Measurements from ENCODE around the gene ABL1. TPM values are rescaled to one million over a fixed set of nuclear protein-coding genes. Genes with fewer than 3 reads are reported as not detected.

ABL1 gene
- total and polyA plus RNA-seq, 10 donors, result 9.7 to 76.7 (median 42.2) TPM

- H3K9me3 ChIP-seq, result no peaks in the 10 kb centered on the region
- no peak overlapping the region for H3K4me3 ChIP-seq
- TF ChIP-seq POLR2AphosphoS5 (IDR thresholded peaks at IDR 0.05), result no peak
- TF ChIP-seq, protein P1, sequence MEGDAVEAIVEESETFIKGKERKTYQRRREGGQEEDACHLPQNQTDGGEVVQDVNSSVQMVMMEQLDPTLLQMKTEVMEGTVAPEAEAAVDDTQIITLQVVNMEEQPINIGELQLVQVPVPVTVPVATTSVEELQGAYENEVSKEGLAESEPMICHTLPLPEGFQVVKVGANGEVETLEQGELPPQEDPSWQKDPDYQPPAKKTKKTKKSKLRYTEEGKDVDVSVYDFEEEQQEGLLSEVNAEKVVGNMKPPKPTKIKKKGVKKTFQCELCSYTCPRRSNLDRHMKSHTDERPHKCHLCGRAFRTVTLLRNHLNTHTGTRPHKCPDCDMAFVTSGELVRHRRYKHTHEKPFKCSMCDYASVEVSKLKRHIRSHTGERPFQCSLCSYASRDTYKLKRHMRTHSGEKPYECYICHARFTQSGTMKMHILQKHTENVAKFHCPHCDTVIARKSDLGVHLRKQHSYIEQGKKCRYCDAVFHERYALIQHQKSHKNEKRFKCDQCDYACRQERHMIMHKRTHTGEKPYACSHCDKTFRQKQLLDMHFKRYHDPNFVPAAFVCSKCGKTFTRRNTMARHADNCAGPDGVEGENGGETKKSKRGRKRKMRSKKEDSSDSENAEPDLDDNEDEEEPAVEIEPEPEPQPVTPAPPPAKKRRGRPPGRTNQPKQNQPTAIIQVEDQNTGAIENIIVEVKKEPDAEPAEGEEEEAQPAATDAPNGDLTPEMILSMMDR (IDR thresholded peaks at IDR 0.05 in 8 of 11, conservative IDR thresholded peaks at IDR 0.05 in 3 of 11), result no peak
- TF ChIP-seq POLR2A (IDR thresholded peaks at IDR 0.05), result no peak
- no peaks in the 10 kb centered on the region for H3K36me3 ChIP-seq
- WGBS, 5 donors, result 65 to 81% (median 73%) methylated on average over 10 of the region's 10 CpGs
- intact Hi-C loops (cut with DNase I; ENCODE audit: low total_unique reads), result no loop called here
- H3K27me3 ChIP-seq (replicated peaks in 1 of 7), result no peaks in the 10 kb centered on the region
- H3K27ac ChIP-seq, result peak overlapping the region in 4 of 8 donors; percentile 11 to 80 (median 54)
- peaks cover 0 to 96% (median 51%) of the 10 kb centered on the region in 6 donors for H3K4me1 ChIP-seq
- DNase-seq, result no peak
Measured at GRCh38 chr9:130845254-130845653, 10.2 kb downstream of the ABL1 start.

- DNase-seq, result no peak
- intact Hi-C loops (cut with DNase I; ENCODE audit: low total_unique reads), result no loop called here
- no peaks in the 10 kb centered on the region for H3K36me3 ChIP-seq
- H3K4me3 ChIP-seq, result no peak overlapping the region
- H3K27ac ChIP-seq, result peak overlapping the region in 7 of 8 donors; percentile 69 to 80 (median 77)
- no peaks in the 10 kb centered on the region for H3K9me3 ChIP-seq
- 52 to 72% (median 66%) methylated on average over 7 of the region's 7 CpGs for WGBS, 5 donors
- peaks cover 0 to 89% (median 47%) of the 10 kb centered on the region in 6 donors for H3K4me1 ChIP-seq
- TF ChIP-seq, protein P1 (IDR thresholded peaks at IDR 0.05 in 8 of 11, conservative IDR thresholded peaks at IDR 0.05 in 3 of 11), result no peak
- TF ChIP-seq POLR2AphosphoS5 (IDR thresholded peaks at IDR 0.05), result no peak
- no peak for TF ChIP-seq POLR2A (IDR thresholded peaks at IDR 0.05)
- H3K27me3 ChIP-seq (replicated peaks in 1 of 7), result no peaks in the 10 kb centered on the region
Measured at GRCh38 chr9:130845901-130846481, 10.9 kb downstream of the ABL1 start.

DNA sequence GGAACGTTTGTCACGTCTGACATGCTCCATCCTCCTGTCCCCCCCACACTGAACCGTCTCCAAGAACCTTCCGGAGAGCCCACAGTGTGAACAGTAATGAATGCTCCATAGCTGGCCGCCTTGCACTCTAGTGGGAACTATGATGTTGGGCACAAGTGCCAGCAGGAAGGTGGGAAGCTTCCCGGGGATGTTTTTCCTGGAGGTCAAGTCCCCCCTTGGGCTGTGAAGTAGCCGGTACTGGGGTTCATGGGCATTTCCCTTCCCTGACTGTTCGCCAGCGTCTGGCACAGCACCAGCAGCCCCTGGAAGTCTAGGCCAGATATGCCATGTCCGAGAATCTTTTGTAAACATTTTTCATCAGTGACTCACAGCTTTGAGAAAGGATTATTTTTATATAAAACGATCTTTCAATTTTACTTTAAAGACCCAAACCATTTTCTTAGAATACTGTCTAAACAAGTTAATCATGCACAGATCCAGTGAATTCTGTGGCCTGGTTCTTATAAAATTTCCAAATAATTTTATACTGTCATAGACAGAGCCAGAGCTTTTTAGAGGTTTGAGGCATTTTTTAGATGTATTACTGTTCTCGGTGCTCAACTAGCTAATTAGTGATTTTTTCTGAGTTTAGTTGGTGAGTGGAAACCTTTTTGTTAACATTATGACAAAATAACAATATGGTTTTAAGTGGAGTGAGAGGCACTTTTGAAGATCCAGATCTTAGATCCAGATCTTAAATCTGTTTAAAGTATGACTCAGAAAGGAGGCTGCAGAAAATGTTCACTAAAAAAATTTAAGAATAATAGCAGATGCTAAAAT lies 11.6 kb downstream of the ABL1 start:
- H3K36me3 ChIP-seq, result no peaks in the 10 kb centered on the region
- H3K4me1 ChIP-seq, result peaks cover 0 to 82% (median 44%) of the 10 kb centered on the region in 6 donors
- no peaks in the 10 kb centered on the region for H3K27me3 ChIP-seq (replicated peaks in 1 of 7)
- peak; percentile 74 for DNase-seq
- intact Hi-C loops (cut with DNase I; ENCODE audit: low total_unique reads), result no loop called here
- peak overlapping the region in 7 of 8 donors; percentile 69 to 80 (median 77) for H3K27ac ChIP-seq
- TF ChIP-seq POLR2AphosphoS5 (IDR thresholded peaks at IDR 0.05), result peak in 2 of 3 donors; percentile 62 to 70
- TF ChIP-seq, protein P1 (IDR thresholded peaks at IDR 0.05 in 8 of 11, conservative IDR thresholded peaks at IDR 0.05 in 3 of 11), result no peak
- H3K4me3 ChIP-seq, result no peak overlapping the region
- WGBS, 5 donors, result 64 to 80% (median 74%) methylated on average over 12 of the region's 12 CpGs
- no peaks in the 10 kb centered on the region for H3K9me3 ChIP-seq
